Activated CD8-positive, alpha-beta T cell treated with anti-CD3 and anti-CD28 coated beads for 36 hours (primary cell): ENCODE data around the gene MFSD1. TPM values are rescaled to one million over a fixed set of nuclear protein-coding genes. Genes with fewer than 3 reads are reported as not detected.

Source experiments
- ATAC-seq: fragments of 200-7000 bp; cut with Tn5 transposase; one replicate; pipeline ENCODE4 v1.10.0; 2021; ENCODE audit warnings: mild to moderate bottlenecking, moderate library complexity
- CTCF ChIA-PET: fragments of 350-600 bp; sonication (Branson Sonifier 250); formaldehyde crosslinking; loops from one replicate; lab custom pipeline; 2021; ENCODE audit warnings: antibody characterized with exemption; lab: Charles Lee
- POLR2A ChIA-PET: fragments of 350-600 bp; sonication (Branson Sonifier 250); formaldehyde crosslinking; loops from one replicate; lab custom pipeline; 2021; ENCODE audit warnings: antibody characterized with exemption; lab: Charles Lee
- DNase-seq: peaks from one replicate; pipeline ENCODE4 v3.0.0-alpha.2; 2020
- H3K27ac Mint-ChIP-seq: one replicate; pipeline ENCODE4 v1.8.0; 2021; ENCODE audit warnings: mild to moderate bottlenecking, mixed read lengths
- H3K27me3 Mint-ChIP-seq: one replicate; pipeline ENCODE4 v1.8.0; 2021; ENCODE audit warnings: mixed read lengths
- H3K36me3 Mint-ChIP-seq: one replicate; pipeline ENCODE4 v1.8.0; 2021; ENCODE audit warnings: low read depth, mixed read lengths
- H3K4me1 Mint-ChIP-seq: one replicate; pipeline ENCODE4 v1.8.0; 2021; ENCODE audit warnings: low read depth, mixed read lengths
- H3K4me3 Mint-ChIP-seq: one replicate; pipeline ENCODE4 v1.8.0; 2021; ENCODE audit warnings: mild to moderate bottlenecking, moderate library complexity, mixed read lengths
- H3K9me3 Mint-ChIP-seq: one replicate; pipeline ENCODE4 v1.8.0; 2021; ENCODE audit warnings: mixed read lengths
- CTCF ChIP-seq: fragments of 200-600 bp; IDR thresholded peaks from one replicate; pipeline ENCODE4 v1.8.0; 2022; ENCODE audit warnings: antibody characterized with exemption, mild to moderate bottlenecking
- intact Hi-C: fragments of 100-400 bp; cut with micrococcal nuclease; formaldehyde crosslinking; loops from one replicate; pipeline ENCODE4 v1.10.0; 2022
- total RNA-seq, 2 experiments: library from RNA; stranded (reverse); gene quantifications; one replicate each; pipeline ENCODE4 v1.2.3, GENCODE V29; 2021

The MFSD1 gene
- total RNA-seq, 2 experiments from 2014 or later = 9.2 to 9.7 TPM

GRCh38 chr3:158768881-158769543, 32.8 kb upstream of the MFSD1 start:
- intact Hi-C loops = no loop called here
- no peak for TF ChIP-seq CTCF
- no peaks in the 10 kb centered on the region for H3K36me3 Mint-ChIP-seq
- no peak for ATAC-seq
- ChIA-PET POLR2A (no interaction called here), CTCF (no interaction called here)
- H3K9me3 Mint-ChIP-seq = no peaks in the 10 kb centered on the region
- H3K27ac Mint-ChIP-seq = no peak overlapping the region
- no peak for DNase-seq
- H3K4me1 Mint-ChIP-seq = no peaks in the 10 kb centered on the region
- no peaks in the 10 kb centered on the region for H3K27me3 Mint-ChIP-seq
- no peak overlapping the region for H3K4me3 Mint-ChIP-seq

- H3K36me3 Mint-ChIP-seq = no peaks in the 10 kb centered on the region
- no peaks in the 10 kb centered on the region for H3K4me1 Mint-ChIP-seq
- POLR2A ChIA-PET = no interaction called here
- no peak for DNase-seq
- intact Hi-C loops = no loop called here
- no peak overlapping the region for H3K27ac Mint-ChIP-seq
- H3K9me3 Mint-ChIP-seq = no peaks in the 10 kb centered on the region
- ATAC-seq = no peak
- H3K27me3 Mint-ChIP-seq = no peaks in the 10 kb centered on the region
- H3K4me3 Mint-ChIP-seq = no peak overlapping the region
- TF ChIP-seq CTCF = no peak
- CTCF ChIA-PET = no interaction called here
Measured at GRCh38 chr3:158769549-158769948, 32.3 kb upstream of the MFSD1 start.

- ChIA-PET POLR2A (no interaction called here), CTCF (no interaction called here)
- ATAC-seq (no peak), DNase-seq (no peak)
- no peak overlapping the region for H3K4me3 Mint-ChIP-seq
- no peaks in the 10 kb centered on the region for H3K36me3 Mint-ChIP-seq
- no peak for TF ChIP-seq CTCF
- no peaks in the 10 kb centered on the region for H3K9me3 Mint-ChIP-seq
- H3K27ac Mint-ChIP-seq = no peak overlapping the region
- intact Hi-C loops = no loop called here
- H3K27me3 Mint-ChIP-seq = no peaks in the 10 kb centered on the region
- H3K4me1 Mint-ChIP-seq = no peaks in the 10 kb centered on the region
Measured at GRCh38 chr3:158769952-158770740, 31.7 kb upstream of the MFSD1 start.

- TF ChIP-seq CTCF = no peak
- no peaks in the 10 kb centered on the region for H3K36me3 Mint-ChIP-seq
- CTCF ChIA-PET = no interaction called here
- ATAC-seq (no peak), DNase-seq (no peak)
- POLR2A ChIA-PET = no interaction called here
- no peak overlapping the region for H3K4me3 Mint-ChIP-seq
- intact Hi-C loops = no loop called here
- H3K27ac Mint-ChIP-seq = no peak overlapping the region
- no peaks in the 10 kb centered on the region for H3K9me3 Mint-ChIP-seq
- peaks cover 5% of the 10 kb centered on the region for H3K4me1 Mint-ChIP-seq
- H3K27me3 Mint-ChIP-seq = no peaks in the 10 kb centered on the region
Measured at GRCh38 chr3:158770741-158771350, 31.0 kb upstream of the MFSD1 start.

- POLR2A ChIA-PET = no interaction called here
Measured at GRCh38 chr3:158771577-158771976, 30.3 kb upstream of the MFSD1 start.

More at GRCh38 chr3:158771577-158771976, 30.3 kb upstream of the MFSD1 start:
- no peaks in the 10 kb centered on the region for H3K9me3 Mint-ChIP-seq
- peaks cover 5% of the 10 kb centered on the region for H3K4me1 Mint-ChIP-seq
- ATAC-seq (no peak), DNase-seq (no peak)
- no peak overlapping the region for H3K4me3 Mint-ChIP-seq
- no peaks in the 10 kb centered on the region for H3K36me3 Mint-ChIP-seq
- CTCF ChIA-PET = no interaction called here
- no peaks in the 10 kb centered on the region for H3K27me3 Mint-ChIP-seq
- TF ChIP-seq CTCF = no peak
- intact Hi-C loops = no loop called here
- no peak overlapping the region for H3K27ac Mint-ChIP-seq
